Esophagus squamous epithelium (tissue), 5 donors: ENCODE data around the gene CERKL. TPM values are rescaled to one million over a fixed set of nuclear protein-coding genes. Genes with fewer than 3 reads are reported as not detected.

Source experiments
- DNase-seq: peaks from one replicate; lab custom pipeline; 2025; lab: John Stamatoyannopoulos, UW
- H3K27ac ChIP-seq, 4 donors: fragments of 200-600 bp; sonication (generic); one replicate each; pipeline ENCODE4 v1.5.1; 2016 to 2019; ENCODE audit warnings: mild to moderate bottlenecking in 1 of 4
- H3K27me3 ChIP-seq, 4 donors: fragments of 200-600 bp; sonication (generic); 1 replicate in 3 of 4; 2 replicates in 1 of 4; pipeline versions ENCODE4 v1.5.1 to v1.6.0; 2017 to 2021; ENCODE audit warnings: antibody characterized with exemption in 1 of 4
- H3K36me3 ChIP-seq, 3 donors: fragments of 200-600 bp; sonication (generic); one replicate each; pipeline ENCODE4 v1.5.1; 2016 to 2019
- H3K4me1 ChIP-seq, 3 donors: fragments of 200-600 bp; sonication (generic); one replicate each; pipeline ENCODE4 v1.5.1; 2017 to 2019
- H3K4me3 ChIP-seq, 4 donors: fragments of 200-600 bp; sonication (generic); 1 replicate in 3 of 4; 2 replicates in 1 of 4; pipeline ENCODE4 v1.5.1; 2016 to 2019; ENCODE audit warnings: mild to moderate bottlenecking in 2 of 4, moderate library complexity in 1 of 4
- H3K9me3 ChIP-seq, 3 donors: fragments of 200-600 bp; sonication (generic); one replicate each; pipeline ENCODE4 v1.5.1; 2016 to 2019
- CTCF ChIP-seq, 6 experiments: fragments of 450-650 bp in 4 of 6; fragments of 200-600 bp in 2 of 6; sonication (generic) in 2 of 6; IDR thresholded peaks; one replicate each; pipeline ENCODE4 v1.5.1; 2016 to 2019; ENCODE audit warnings: antibody characterized with exemption in 6 of 6, mild to moderate bottlenecking in 4 of 6, moderate library complexity in 4 of 6
- POLR2A ChIP-seq, 4 donors: fragments of 450-650 bp; IDR thresholded peaks; one replicate each; pipeline ENCODE4 v1.6.1; 2017; ENCODE audit warnings: antibody characterized with exemption in 4 of 4, mild to moderate bottlenecking in 4 of 4, moderate library complexity in 3 of 4
- whole genome bisulfite sequencing, 2 donors: methylation state at CpG; one replicate each; pipeline ENCODE4 v1.1.5; 2018; 5-methylcytosine and 5-hydroxymethylcytosine counted together
- intact Hi-C: fragments of 100-400 bp; cut with DNase I; formaldehyde crosslinking; loops from one replicate; pipeline ENCODE4 v1.15.0; 2022
- total RNA-seq, 4 donors: library from RNA; depleted of rRNA; stranded (reverse); fragments of >200 nt; gene quantifications; one replicate each; pipeline ENCODE4 v1.1.0, GENCODE V29; 2016
- donor health status: DM: yes; HTN: yes; CAD: no.

CERKL gene
- total RNA-seq, 4 donors from 2014 or later: 0.15 TPM; not detected in 3

GRCh38 chr2:181626671-181627070 is 30.2 kb downstream of the CERKL start:
- no peaks in the 10 kb centered on the region for H3K36me3 ChIP-seq
- H3K27me3 ChIP-seq: peaks cover 0 to 7% (median 0%) of the 10 kb centered on the region in 4 donors
- no peak for TF ChIP-seq CTCF (IDR thresholded peaks at IDR 0.05)
- TF ChIP-seq POLR2A (IDR thresholded peaks at IDR 0.05): no peak
- no peaks in the 10 kb centered on the region for H3K4me1 ChIP-seq
- no peak overlapping the region for H3K27ac ChIP-seq
- no peak overlapping the region for H3K4me3 ChIP-seq
- no peak for DNase-seq
- intact Hi-C loops: no loop called here
- no peaks in the 10 kb centered on the region for H3K9me3 ChIP-seq

- TF ChIP-seq CTCF (IDR thresholded peaks at IDR 0.05) (no peak), POLR2A (IDR thresholded peaks at IDR 0.05) (no peak)
- Histone ChIP-seq H3K27ac (no peak overlapping the region), H3K9me3 (no peaks in the 10 kb centered on the region), H3K36me3 (no peaks in the 10 kb centered on the region), H3K4me1 (no peaks in the 10 kb centered on the region), H3K27me3 (peaks cover 0 to 7% (median 0%) of the 10 kb centered on the region in 4 donors), H3K4me3 (no peak overlapping the region)
- DNase-seq: no peak
- intact Hi-C loops: no loop called here
Measured at GRCh38 chr2:181623159-181623558, 33.7 kb downstream of the CERKL start.

- no peak for DNase-seq
- intact Hi-C loops: no loop called here
- Histone ChIP-seq H3K4me1 (no peaks in the 10 kb centered on the region), H3K36me3 (no peaks in the 10 kb centered on the region), H3K27me3 (peaks cover 0 to 6% (median 0%) of the 10 kb centered on the region in 4 donors), H3K4me3 (no peak overlapping the region), H3K9me3 (no peaks in the 10 kb centered on the region), H3K27ac (no peak overlapping the region)
- 83 to 87% methylated on average over 3 of the region's 3 CpGs for WGBS, 2 donors
- TF ChIP-seq CTCF (IDR thresholded peaks at IDR 0.05): no peak
- no peak for TF ChIP-seq POLR2A (IDR thresholded peaks at IDR 0.05)
Measured at GRCh38 chr2:181621779-181622490, 35.0 kb downstream of the CERKL start.

GRCh38 chr2:181619516-181619915 is 37.4 kb downstream of the CERKL start:
- TF ChIP-seq POLR2A (IDR thresholded peaks at IDR 0.05) (no peak), CTCF (IDR thresholded peaks at IDR 0.05) (no peak)
- Histone ChIP-seq H3K27ac (no peak overlapping the region), H3K4me1 (no peaks in the 10 kb centered on the region), H3K9me3 (no peaks in the 10 kb centered on the region), H3K4me3 (no peak overlapping the region), H3K27me3 (no peaks in the 10 kb centered on the region), H3K36me3 (no peaks in the 10 kb centered on the region)
- WGBS, 2 donors: 69 to 81% methylated on average over 2 of the region's 2 CpGs
- intact Hi-C loops: no loop called here
- DNase-seq: no peak

- no peak for TF ChIP-seq POLR2A (IDR thresholded peaks at IDR 0.05)
- TF ChIP-seq CTCF (IDR thresholded peaks at IDR 0.05): no peak
- intact Hi-C loops: no loop called here
Measured at GRCh38 chr2:181616715-181617114, 40.2 kb downstream of the CERKL start.

More at GRCh38 chr2:181616715-181617114, 40.2 kb downstream of the CERKL start:
- Histone ChIP-seq H3K4me1 (no peaks in the 10 kb centered on the region), H3K9me3 (no peaks in the 10 kb centered on the region), H3K4me3 (no peak overlapping the region), H3K27me3 (no peaks in the 10 kb centered on the region), H3K27ac (no peak overlapping the region), H3K36me3 (no peaks in the 10 kb centered on the region)
- no peak for DNase-seq
- 28 to 61% methylated on average over 1 of the region's 1 CpG for WGBS, 2 donors
